ENCODE results near the gene BSND. TPM values are rescaled to one million over a fixed set of nuclear protein-coding genes. Genes with fewer than 3 reads are reported as not detected.

The BSND gene
- total RNA-seq, 1 experiment from 2014 or later = 0.42 TPM

DNA sequence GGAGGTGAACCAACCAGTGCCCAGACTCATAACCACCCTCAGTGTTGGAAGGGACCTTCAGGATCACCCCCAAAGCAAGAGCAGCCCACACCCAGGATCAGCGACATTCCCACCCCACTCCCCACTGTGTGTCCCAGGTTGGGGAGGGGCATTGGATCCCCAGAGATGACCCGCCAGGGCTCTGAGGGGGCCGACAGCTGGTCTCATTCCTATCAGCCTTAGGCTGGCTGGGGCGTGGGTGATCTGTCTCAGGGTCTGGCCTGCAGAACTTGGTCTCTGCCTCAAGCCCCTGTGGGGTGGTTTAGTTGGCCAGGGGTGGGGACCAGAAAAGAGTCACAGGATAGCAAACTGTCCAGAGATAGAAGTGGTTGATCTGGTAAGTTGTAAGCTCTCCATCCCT lies 7.8 kb upstream of the BSND start:
- ATAC-seq = no peak
- Mint-ChIP-seq H3K27ac (no peak overlapping the region), H3K36me3 (no peaks in the 10 kb centered on the region), H3K27me3 (ENCODE audit: low read depth) (peaks cover 14% of the 10 kb centered on the region), H3K4me1 (peaks cover 26% of the 10 kb centered on the region), H3K4me3 (no peak overlapping the region), H3K9me3 (no peaks in the 10 kb centered on the region)
- CTCF ChIA-PET = interaction anchor here (1.9 to 4.7 kb wide), 4 partner anchors 13 to 40 kb away, joined by 8 to 39 read pairs (median 11); no protein-coding TSS in a partner anchor
- TF ChIP-seq FOXK1 (CRISPR knock-in tag; IDR thresholded peaks at IDR 0.05) = no peak
- no peak for TF ChIP-seq ZNF416 (CRISPR knock-in tag; IDR thresholded peaks at IDR 0.05)
- no peak for TF ChIP-seq FOXJ3 (CRISPR knock-in tag; IDR thresholded peaks at IDR 0.05; ENCODE audit: borderline replicate concordance)
- no peak for TF ChIP-seq ZNF671 (CRISPR knock-in tag; IDR thresholded peaks at IDR 0.05)
- no peak for TF ChIP-seq ZNF532 (CRISPR knock-in tag; IDR thresholded peaks at IDR 0.05; ENCODE audit: borderline replicate concordance)
- no peak for TF ChIP-seq E2F4 (CRISPR knock-in tag; IDR thresholded peaks at IDR 0.05; ENCODE audit: borderline replicate concordance, low read depth)
- TF ChIP-seq JUN (CRISPR knock-in tag; IDR thresholded peaks at IDR 0.05) = no peak
- POLR2A ChIA-PET = interaction anchor here (0.9 kb wide), 1 partner anchor 40 kb away, joined by 3 read pairs; no protein-coding TSS in a partner anchor
- DNase-seq (ENCODE audit: low spot score) = no peak

DNA sequence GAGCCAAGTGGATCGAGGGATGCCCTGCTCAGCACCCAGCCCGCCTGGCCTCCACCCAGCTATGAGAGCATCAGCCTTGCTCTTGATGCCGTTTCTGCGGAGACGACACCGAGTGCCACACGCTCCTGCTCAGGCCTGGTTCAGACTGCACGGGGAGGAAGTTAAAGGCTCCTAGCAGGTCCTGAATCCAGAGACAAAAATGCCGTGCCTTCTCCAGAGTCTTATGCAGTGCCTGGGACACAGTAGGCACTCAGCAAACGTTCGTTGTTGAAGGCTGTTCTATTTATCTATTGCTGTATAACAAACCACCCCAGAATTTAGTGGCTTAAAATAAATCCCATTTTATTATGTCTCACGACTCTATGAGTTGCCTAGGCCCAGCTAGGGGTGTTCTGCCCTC lies 6.8 kb upstream of the BSND start:
- no peak for DNase-seq (ENCODE audit: low spot score)
- Mint-ChIP-seq H3K27ac (no peak overlapping the region), H3K9me3 (peaks cover 3% of the 10 kb centered on the region; the same call in 1 of the 2 replicates), H3K4me3 (no peak overlapping the region), H3K4me1 (peaks cover 33% of the 10 kb centered on the region), H3K27me3 (ENCODE audit: low read depth) (peaks cover 24% of the 10 kb centered on the region), H3K36me3 (no peaks in the 10 kb centered on the region)
- ChIA-PET POLR2A (no interaction called here), CTCF (interaction anchor here (2.0 to 4.7 kb wide), 4 partner anchors 19 to 47 kb away, joined by 12 to 39 read pairs (median 16); no protein-coding TSS in a partner anchor)
- TF ChIP-seq FOXK1 (CRISPR knock-in tag; IDR thresholded peaks at IDR 0.05) = no peak
- no peak for ATAC-seq

- CTCF ChIA-PET = interaction anchor here (1.2 to 2.7 kb wide), 4 partner anchors 20 to 48 kb away, joined by 7 to 16 read pairs (median 12); no protein-coding TSS in a partner anchor
- no peak for ATAC-seq
- TF ChIP-seq RORB (CRISPR knock-in tag; IDR thresholded peaks at IDR 0.05) (no peak), ZSCAN18 (CRISPR knock-in tag; IDR thresholded peaks at IDR 0.05) (no peak), FOXK1 (CRISPR knock-in tag; IDR thresholded peaks at IDR 0.05) (no peak), USF2 (CRISPR knock-in tag; IDR thresholded peaks at IDR 0.05) (no peak), ELF4 (CRISPR knock-in tag; IDR thresholded peaks at IDR 0.05; ENCODE audit: low read depth) (no peak), SOX15 (CRISPR knock-in tag; IDR thresholded peaks at IDR 0.05) (no peak), ETV6 (CRISPR knock-in tag; IDR thresholded peaks at IDR 0.05) (no peak), ATF1 (CRISPR knock-in tag; IDR thresholded peaks at IDR 0.05) (no peak), ZNF281 (CRISPR knock-in tag; IDR thresholded peaks at IDR 0.05) (no peak)
- TF ChIP-seq, protein P1, sequence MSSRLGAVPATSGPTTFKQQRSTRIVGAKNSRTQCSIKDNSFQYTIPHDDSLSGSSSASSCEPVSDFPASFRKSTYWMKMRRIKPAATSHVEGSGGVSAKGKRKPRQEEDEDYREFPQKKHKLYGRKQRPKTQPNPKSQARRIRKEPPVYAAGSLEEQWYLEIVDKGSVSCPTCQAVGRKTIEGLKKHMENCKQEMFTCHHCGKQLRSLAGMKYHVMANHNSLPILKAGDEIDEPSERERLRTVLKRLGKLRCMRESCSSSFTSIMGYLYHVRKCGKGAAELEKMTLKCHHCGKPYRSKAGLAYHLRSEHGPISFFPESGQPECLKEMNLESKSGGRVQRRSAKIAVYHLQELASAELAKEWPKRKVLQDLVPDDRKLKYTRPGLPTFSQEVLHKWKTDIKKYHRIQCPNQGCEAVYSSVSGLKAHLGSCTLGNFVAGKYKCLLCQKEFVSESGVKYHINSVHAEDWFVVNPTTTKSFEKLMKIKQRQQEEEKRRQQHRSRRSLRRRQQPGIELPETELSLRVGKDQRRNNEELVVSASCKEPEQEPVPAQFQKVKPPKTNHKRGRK (CRISPR knock-in tag; IDR thresholded peaks at IDR 0.05; ENCODE audit: borderline replicate concordance) = no peak
- TF ChIP-seq, protein P2, sequence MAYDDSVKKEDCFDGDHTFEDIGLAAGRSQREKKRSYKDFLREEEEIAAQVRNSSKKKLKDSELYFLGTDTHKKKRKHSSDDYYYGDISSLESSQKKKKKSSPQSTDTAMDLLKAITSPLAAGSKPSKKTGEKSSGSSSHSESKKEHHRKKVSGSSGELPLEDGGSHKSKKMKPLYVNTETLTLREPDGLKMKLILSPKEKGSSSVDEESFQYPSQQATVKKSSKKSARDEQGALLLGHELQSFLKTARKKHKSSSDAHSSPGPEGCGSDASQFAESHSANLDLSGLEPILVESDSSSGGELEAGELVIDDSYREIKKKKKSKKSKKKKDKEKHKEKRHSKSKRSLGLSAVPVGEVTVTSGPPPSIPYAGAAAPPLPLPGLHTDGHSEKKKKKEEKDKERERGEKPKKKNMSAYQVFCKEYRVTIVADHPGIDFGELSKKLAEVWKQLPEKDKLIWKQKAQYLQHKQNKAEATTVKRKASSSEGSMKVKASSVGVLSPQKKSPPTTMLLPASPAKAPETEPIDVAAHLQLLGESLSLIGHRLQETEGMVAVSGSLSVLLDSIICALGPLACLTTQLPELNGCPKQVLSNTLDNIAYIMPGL (CRISPR knock-in tag; IDR thresholded peaks at IDR 0.05) = no peak
These were observed 5.6 kb upstream of the BSND start for GRCh38 chr1:54993140-54993539.

More at GRCh38 chr1:54993140-54993539, 5.6 kb upstream of the BSND start:
- no peak for DNase-seq (ENCODE audit: low spot score)
- Mint-ChIP-seq H3K36me3 (no peaks in the 10 kb centered on the region), H3K4me1 (peaks cover 39% of the 10 kb centered on the region), H3K27ac (no peak overlapping the region), H3K27me3 (ENCODE audit: low read depth) (peaks cover 36% of the 10 kb centered on the region), H3K9me3 (peaks cover 3% of the 10 kb centered on the region; the same call in 1 of the 2 replicates), H3K4me3 (no peak overlapping the region)
- POLR2A ChIA-PET = no interaction called here
